Mucosa of rectum (tissue), 2 donors: Measurements from ENCODE around the gene TRRAP.
A peak's percentile ranks its signal among the peaks of the same experiment; 100 is the strongest.

Experiments
- H3K27ac ChIP-seq, 2 donors: one replicate each; pipeline ENCODE4 v1.7.0; 2013; ENCODE audit warnings: inconsistent platforms in 2 of 2, low read depth in 2 of 2, low read length in 2 of 2
- H3K27me3 ChIP-seq, 2 donors: one replicate each; pipeline ENCODE4 v1.7.0; 2013; ENCODE audit warnings: low read length in 2 of 2; ENCODE audit not compliant: control insufficient read depth in 2 of 2, insufficient read depth in 2 of 2
- H3K36me3 ChIP-seq, 2 donors: one replicate each; pipeline ENCODE4 v1.7.0; 2013; ENCODE audit warnings: low read length in 2 of 2; ENCODE audit not compliant: control insufficient read depth in 2 of 2, insufficient read depth in 2 of 2
- H3K4me1 ChIP-seq, 2 donors: one replicate each; pipeline ENCODE4 v1.7.0; 2013; ENCODE audit warnings: low read length in 2 of 2, mild to moderate bottlenecking in 1 of 2; ENCODE audit not compliant: control insufficient read depth in 2 of 2, insufficient read depth in 2 of 2
- H3K4me3 ChIP-seq, 2 donors: one replicate each; pipeline ENCODE4 v1.7.0; 2013; ENCODE audit warnings: low read length in 2 of 2
- H3K9ac ChIP-seq, 2 donors: one replicate each; pipeline ENCODE4 v1.7.0; 2013; ENCODE audit warnings: low read length in 2 of 2, low read depth in 1 of 2, mild to moderate bottlenecking in 1 of 2
- H3K9me3 ChIP-seq, 2 donors: one replicate each; pipeline ENCODE4 v1.7.0; 2013; ENCODE audit warnings: low read length in 2 of 2; ENCODE audit not compliant: control insufficient read depth in 2 of 2
- donor health status: healthy.
- donor health status: Normal muscosa, but diverticular disease.

Gene TRRAP

DNA sequence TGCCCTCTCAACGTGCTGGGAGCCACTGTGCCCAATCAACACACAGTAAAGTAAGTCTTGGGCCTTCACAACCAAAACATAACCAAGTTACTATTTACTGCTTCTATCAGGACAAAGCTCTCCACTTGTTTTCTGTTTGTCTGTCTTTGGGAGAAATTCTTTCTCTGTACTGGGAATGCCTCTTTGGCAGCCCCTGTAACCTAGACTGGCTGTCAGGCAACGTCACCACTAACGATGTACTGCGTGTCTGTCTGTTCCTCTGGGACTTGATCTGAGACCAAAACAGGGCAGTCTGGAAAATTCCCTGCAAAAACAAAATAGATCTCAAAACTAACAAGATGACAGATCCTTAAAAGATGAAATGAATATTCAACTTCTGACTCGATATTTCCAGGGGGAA, 152.6 kb downstream of the TRRAP start:
- no peaks in the 10 kb centered on the region for H3K4me1 ChIP-seq
- no peak overlapping the region for H3K9ac ChIP-seq
- H3K9me3 ChIP-seq, result no peaks in the 10 kb centered on the region
- no peak overlapping the region for H3K27ac ChIP-seq
- peaks cover 69 to 82% of the 10 kb centered on the region in 2 donors for H3K36me3 ChIP-seq
- H3K4me3 ChIP-seq, result no peak overlapping the region
- no peaks in the 10 kb centered on the region for H3K27me3 ChIP-seq

DNA sequence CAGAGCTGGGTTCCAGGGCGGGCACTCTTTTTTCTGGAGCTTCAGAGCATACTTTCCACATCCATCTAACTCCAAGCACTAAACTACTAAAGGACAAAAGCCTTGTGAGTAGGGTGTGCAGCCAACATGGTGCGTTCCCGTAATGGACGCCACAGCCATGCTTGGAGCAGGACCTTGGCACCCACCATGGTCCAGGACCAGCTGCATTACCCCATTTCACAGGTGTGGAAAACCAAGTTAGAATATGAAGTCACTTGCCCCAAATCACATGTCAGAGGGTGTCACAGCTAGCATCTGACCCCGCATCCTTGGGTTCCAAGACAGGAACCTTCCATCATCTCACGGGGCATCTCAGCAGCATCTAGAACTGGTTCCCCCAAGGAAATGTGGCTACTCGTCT, 153.2 kb downstream of the TRRAP start:
- peaks cover 71 to 86% of the 10 kb centered on the region in 2 donors for H3K36me3 ChIP-seq
- H3K4me1 ChIP-seq, result no peaks in the 10 kb centered on the region
- H3K27me3 ChIP-seq, result no peaks in the 10 kb centered on the region
- no peak overlapping the region for H3K4me3 ChIP-seq
- no peak overlapping the region for H3K9ac ChIP-seq
- H3K27ac ChIP-seq, result peak overlapping the region in 1 of 2 donors; percentile 7
- no peaks in the 10 kb centered on the region for H3K9me3 ChIP-seq

DNA sequence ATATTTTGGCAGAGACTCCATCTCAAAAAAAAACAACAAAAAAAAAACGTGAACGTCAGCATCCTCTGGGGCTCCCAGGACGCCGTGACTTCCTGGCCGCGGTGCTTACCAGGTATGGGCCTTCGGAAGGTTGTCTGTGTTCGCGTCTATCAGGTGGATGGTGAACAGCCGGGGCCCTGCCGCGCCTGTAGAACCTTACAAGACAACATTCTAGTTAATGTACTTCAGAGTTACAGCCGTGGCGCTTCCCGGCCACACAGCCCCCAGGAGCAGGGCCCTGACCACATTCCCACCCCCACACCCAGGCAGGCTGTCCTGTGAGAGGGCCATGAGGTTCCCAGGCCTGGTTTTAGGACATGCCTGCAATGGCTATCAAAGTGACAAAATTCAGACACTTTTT, 154.6 kb downstream of the TRRAP start:
- Histone ChIP-seq H3K27me3 (no peaks in the 10 kb centered on the region), H3K27ac (no peak overlapping the region), H3K9me3 (no peaks in the 10 kb centered on the region), H3K4me1 (no peaks in the 10 kb centered on the region), H3K4me3 (no peak overlapping the region), H3K9ac (no peak overlapping the region), H3K36me3 (peaks cover 82 to 93% of the 10 kb centered on the region in 2 donors)

DNA sequence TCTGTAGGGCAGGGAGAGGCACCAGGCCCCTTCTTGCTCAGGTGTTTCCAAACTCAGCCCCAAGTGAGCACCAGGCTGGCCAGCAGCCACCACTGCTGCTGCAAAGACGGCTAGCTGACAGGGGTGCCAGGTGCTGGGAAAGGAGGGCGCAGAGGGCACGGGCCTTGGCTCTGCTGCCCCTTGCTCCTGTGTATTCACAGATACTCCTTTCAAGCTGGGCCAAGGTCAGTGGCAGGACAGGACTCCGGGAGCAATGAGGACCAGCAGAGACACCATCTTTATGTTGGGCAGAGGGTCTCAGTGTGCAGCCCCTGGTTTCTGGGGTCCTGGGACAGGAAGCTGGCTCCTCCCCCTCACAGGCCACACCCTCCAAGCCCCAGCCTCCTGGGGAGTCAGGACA, 155.4 kb downstream of the TRRAP start:
- Histone ChIP-seq H3K27ac (no peak overlapping the region), H3K27me3 (no peaks in the 10 kb centered on the region), H3K36me3 (peaks cover 82 to 94% of the 10 kb centered on the region in 2 donors), H3K4me3 (no peak overlapping the region), H3K9me3 (no peaks in the 10 kb centered on the region), H3K4me1 (no peaks in the 10 kb centered on the region), H3K9ac (no peak overlapping the region)

DNA sequence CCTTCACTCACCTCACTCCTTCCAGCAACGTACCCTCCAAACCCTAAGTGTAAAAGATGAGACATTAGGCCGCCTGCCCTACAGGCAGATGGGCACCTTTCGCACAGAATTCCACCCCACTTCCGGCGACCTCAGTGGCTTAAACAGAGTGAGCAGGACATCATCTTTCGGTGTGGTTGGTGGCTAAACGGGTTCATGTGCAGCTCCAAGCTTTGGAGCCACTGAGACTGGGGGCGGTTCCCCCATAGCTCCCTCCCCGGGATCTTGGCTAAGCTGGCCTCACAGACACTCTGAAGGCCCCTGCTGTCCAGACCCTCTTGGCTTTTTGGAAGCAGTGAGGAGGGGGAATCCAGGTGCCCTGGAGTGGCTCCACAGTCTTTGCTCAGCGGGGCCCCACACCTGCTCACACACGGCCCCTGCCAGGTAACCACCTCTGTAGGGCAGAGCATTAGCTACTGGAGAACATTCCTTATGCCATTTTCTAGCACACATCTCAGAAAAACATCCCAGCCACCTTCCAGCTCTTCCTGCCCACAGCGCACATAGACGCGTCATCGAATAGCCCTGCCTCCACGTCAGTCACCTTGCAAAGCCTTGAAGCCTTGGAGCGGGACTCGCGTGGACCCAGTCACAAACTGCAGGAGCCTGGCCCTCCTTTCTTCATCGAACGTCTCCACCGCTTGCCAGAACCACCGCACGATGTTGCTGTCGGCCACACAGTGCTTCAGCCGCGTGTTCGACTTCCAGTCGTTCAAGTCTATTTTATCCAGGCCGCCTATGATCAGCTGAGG, 156.8 kb downstream of the TRRAP start:
- no peak overlapping the region for H3K27ac ChIP-seq

DNA sequence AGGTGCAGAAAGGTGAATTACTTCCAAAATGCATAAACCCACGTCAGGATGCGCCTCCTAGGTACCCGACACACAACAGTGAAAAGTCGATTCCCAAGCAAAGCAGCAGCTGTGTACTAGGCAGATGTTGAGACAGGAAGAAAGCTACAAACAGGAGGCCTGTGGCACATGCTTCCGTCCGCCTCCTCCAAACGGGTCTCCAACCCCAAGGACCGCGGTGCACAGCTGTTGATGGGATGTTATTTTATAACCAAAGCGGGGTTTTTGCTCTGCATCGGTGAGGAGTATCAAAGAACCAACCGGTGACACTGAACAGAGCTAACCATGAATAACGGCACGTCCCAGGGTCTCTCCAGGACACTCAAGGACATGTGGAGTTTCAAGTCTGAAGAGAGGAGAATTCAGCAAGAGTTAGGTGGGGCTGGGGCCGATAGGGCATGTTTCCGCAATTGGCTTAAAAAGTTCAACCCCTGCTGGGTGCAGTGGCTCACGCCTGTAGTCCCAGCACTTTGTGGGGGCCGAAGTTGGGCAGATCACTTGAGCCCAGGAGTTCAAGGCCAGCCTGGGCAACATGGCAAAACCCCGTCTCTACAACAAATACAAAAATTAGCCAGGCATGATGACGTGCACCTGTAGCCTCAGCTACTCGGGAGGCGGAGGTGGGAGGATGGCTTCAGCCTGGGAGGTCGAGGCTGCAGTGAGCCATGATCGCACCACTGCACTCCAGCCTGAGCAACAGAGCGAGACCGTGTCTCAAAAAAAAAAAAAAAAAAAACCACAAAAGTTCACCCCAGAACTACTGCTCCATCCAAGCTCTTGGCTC, 157.6 kb downstream of the TRRAP start:
- Histone ChIP-seq H3K27me3 (no peaks in the 10 kb centered on the region), H3K9me3 (no peaks in the 10 kb centered on the region), H3K9ac (no peak overlapping the region), H3K27ac (no peak overlapping the region), H3K4me3 (no peak overlapping the region), H3K4me1 (peaks cover 4 to 13% of the 10 kb centered on the region in 2 donors), H3K36me3 (peaks cover 67 to 81% of the 10 kb centered on the region in 2 donors)

More for the DNA sequence above, 156.8 kb downstream of the TRRAP start:
- Histone ChIP-seq H3K9ac (no peak overlapping the region), H3K36me3 (peaks cover 72 to 87% of the 10 kb centered on the region in 2 donors), H3K27me3 (no peaks in the 10 kb centered on the region), H3K9me3 (no peaks in the 10 kb centered on the region), H3K4me1 (peaks cover 0 to 4% of the 10 kb centered on the region in 2 donors), H3K4me3 (no peak overlapping the region)

DNA sequence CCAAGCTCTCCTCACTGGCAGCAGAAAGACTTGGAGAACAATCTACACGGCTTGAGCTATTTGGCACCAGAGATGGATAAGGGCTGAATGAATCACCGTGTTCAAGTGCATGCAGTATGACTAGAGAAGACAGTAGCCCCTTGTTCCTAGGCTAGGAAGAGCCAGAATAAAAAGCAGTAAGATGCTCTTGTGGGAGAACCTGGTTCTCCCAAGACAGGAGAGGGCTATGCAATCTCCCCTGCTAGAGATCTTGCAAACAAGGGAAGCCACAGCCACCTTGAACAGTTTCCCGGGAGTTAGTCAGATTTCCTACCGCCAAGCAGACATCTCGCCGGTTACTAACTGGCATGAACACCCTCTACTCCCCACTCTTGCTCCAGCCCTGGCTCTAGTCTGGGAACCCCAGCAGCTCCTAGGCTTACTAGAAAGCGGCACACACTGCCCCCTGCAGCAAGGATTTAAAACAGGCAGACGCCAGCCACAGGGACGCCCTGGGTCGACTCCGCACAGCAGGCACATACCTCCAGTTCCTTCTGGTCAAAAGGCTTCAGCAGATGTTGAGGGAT, 158.3 kb downstream of the TRRAP start:
- Histone ChIP-seq H3K27me3 (no peaks in the 10 kb centered on the region), H3K4me1 (peaks cover 11 to 19% of the 10 kb centered on the region in 2 donors), H3K36me3 (peaks cover 62 to 78% of the 10 kb centered on the region in 2 donors), H3K9me3 (no peaks in the 10 kb centered on the region), H3K9ac (no peak overlapping the region), H3K4me3 (no peak overlapping the region), H3K27ac (no peak overlapping the region)

DNA sequence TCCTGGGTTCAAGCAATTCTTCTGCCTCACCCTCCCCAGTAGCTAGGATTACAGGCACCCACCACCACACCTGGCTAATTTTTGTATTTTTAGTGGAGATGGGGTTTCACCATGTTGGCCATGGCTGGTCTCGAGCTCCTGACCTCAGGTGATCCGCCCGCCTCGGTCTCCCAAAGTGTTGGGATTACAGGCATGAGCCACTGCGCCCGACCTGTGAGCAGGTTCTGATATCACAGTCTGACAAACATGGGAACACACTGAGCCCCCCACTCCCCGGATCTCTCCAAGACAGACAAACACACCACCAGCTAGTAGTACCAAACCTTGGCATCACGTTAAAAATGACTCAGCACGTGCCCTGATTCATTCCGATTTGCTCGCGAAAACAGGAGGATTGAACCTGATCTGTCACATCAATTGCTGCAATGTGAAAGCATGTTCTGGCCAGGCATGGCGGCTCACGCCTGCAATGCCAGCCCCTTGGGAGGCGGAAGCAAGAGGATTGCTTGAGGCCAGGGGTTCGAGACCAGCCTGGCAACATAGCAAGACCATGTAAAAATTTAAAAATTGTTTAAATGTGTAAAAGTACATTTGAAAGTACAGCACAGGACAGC, 159.1 kb downstream of the TRRAP start:
- Histone ChIP-seq H3K9me3 (no peaks in the 10 kb centered on the region), H3K27me3 (no peaks in the 10 kb centered on the region), H3K4me1 (peaks cover 16 to 27% of the 10 kb centered on the region in 2 donors), H3K9ac (no peak overlapping the region), H3K4me3 (no peak overlapping the region), H3K36me3 (peaks cover 57 to 73% of the 10 kb centered on the region in 2 donors), H3K27ac (peak overlapping the region in 1 of 2 donors; percentile 7)

DNA sequence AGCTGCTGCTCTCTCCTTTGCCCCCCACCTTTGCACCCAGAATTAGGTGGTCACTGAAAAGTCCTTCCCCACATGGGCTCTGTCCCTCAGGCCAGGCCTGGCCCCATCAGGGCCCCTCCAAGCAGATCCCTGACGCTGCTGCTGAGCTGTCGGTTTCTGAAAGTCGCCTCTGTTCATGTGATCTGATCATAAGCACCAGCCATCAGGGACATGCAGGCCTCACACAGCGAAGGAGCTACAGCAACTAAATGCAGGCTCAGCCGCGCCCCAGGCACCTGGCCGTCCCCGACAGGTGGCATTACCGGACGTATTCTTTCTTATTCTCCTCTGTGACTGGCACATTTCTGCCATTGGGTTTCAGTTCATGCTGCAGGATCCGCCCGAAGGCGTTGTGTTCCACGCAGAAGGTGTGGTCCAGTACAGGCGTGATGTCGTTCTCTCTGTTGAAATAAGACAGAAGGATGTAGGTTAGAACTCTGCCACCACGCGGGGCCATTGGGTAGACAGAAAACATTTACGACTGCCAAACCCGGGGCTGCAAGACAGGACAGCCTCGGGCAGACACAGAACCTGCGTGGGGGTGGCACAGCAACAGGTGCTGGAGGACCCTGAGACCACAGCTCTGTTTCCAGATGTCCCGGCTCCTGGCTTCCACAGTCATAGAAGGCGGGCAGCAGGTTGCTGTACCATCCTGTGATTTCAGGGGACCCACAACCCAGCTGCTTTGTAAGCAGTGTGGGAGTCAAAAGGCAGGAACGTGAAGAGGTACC, 159.9 kb downstream of the TRRAP start:
- no peaks in the 10 kb centered on the region for H3K9me3 ChIP-seq

More for the DNA sequence above, 159.9 kb downstream of the TRRAP start:
- Histone ChIP-seq H3K9ac (peak overlapping the region in 1 of 2 donors; percentile 14), H3K27ac (peak overlapping the region in 1 of 2 donors; percentile 12), H3K27me3 (no peaks in the 10 kb centered on the region), H3K4me3 (no peak overlapping the region), H3K4me1 (peaks cover 16 to 27% of the 10 kb centered on the region in 2 donors), H3K36me3 (peaks cover 56 to 68% of the 10 kb centered on the region in 2 donors)
